Testis (tissue), 2 donors: Measurements from ENCODE around the gene LLPH.

ENCODE experiments used
- POLR2A ChIP-seq: fragments of 450-650 bp; IDR thresholded peaks from one replicate; pipeline ENCODE4 v1.6.1; 2017; ENCODE audit warnings: antibody characterized with exemption, mild to moderate bottlenecking, moderate library complexity
- TF ChIP-seq, protein P1 (sequence below), 3 experiments: fragments of 450-650 bp in 2 of 3; fragments of 200-600 bp in 1 of 3; sonication (generic) in 1 of 3; IDR thresholded peaks; one replicate each; pipeline ENCODE4 v1.5.1; 2016 to 2019; ENCODE audit warnings: antibody characterized with exemption in 3 of 3, mild to moderate bottlenecking in 2 of 3, moderate library complexity in 1 of 3

DNA sequence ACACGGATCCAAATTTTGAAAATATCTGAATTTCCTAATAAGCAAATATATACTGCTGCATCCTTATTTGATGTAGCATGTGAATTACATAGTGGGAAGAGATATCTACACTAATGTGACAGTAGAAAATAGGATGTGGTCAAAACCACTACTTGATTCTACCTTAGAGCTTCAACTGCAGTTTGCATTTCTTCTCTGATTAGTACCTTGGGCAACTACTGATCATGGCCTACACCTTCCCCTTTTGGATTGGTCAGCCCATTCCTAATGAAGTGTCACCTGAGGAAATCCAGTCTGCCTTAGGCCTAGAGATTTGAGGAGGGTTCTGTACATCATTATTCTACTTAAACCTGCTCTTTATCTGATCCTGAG, 10.7 kb downstream of the LLPH start:
- no peak for TF ChIP-seq POLR2A
- TF ChIP-seq, protein P1, sequence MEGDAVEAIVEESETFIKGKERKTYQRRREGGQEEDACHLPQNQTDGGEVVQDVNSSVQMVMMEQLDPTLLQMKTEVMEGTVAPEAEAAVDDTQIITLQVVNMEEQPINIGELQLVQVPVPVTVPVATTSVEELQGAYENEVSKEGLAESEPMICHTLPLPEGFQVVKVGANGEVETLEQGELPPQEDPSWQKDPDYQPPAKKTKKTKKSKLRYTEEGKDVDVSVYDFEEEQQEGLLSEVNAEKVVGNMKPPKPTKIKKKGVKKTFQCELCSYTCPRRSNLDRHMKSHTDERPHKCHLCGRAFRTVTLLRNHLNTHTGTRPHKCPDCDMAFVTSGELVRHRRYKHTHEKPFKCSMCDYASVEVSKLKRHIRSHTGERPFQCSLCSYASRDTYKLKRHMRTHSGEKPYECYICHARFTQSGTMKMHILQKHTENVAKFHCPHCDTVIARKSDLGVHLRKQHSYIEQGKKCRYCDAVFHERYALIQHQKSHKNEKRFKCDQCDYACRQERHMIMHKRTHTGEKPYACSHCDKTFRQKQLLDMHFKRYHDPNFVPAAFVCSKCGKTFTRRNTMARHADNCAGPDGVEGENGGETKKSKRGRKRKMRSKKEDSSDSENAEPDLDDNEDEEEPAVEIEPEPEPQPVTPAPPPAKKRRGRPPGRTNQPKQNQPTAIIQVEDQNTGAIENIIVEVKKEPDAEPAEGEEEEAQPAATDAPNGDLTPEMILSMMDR (IDR thresholded peaks at IDR 0.05): no peak
